T47D (cell line): ENCODE data around the gene MYCBPAP.
A peak's percentile ranks its signal among the peaks of the same experiment; 100 is the strongest.

Experiments used
- DNase-seq, 2 experiments: peaks; one replicate each; pipeline versions ENCODE4 v3.0.0 to v3.0.0-alpha.2; 2011 to 2012; ENCODE audit warnings: low read depth in 1 of 2, low spot score in 1 of 2
- JUND ChIP-seq: IDR thresholded peaks from 2 replicates; pipeline ENCODE4 v1.6.1; 2012; ENCODE audit warnings: low read depth
- in situ Hi-C: cut with HindIII; loops from 2 replicates; pipeline ENCODE4 v1.10.0; 2016; ENCODE audit warnings: low sequenced_read_pairs, low pct_unique_long_range_greater_than_20kb

Gene MYCBPAP

DNA sequence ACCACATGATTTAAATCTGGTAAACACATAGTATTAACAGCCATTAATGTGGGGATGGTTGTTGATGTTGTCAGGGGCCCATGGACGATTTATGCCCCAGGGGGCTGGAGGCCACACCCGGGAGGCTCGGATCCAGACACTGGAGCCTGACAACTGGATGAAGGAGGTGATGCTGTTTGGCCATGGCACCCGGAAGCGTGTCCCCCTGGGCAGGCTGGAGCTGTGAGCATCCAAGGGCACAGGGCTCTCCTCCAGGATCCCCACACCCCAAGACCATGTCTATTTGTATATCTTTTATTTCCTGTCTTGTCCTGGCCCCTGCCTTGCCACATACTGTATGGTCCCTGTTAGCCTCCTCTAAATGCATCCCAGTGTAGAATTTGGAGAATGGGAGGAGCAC is 25.0 kb upstream of the MYCBPAP start:
- DNase-seq: no peak
- TF ChIP-seq JUND: no peak
- in situ Hi-C loops: no loop called here

DNA sequence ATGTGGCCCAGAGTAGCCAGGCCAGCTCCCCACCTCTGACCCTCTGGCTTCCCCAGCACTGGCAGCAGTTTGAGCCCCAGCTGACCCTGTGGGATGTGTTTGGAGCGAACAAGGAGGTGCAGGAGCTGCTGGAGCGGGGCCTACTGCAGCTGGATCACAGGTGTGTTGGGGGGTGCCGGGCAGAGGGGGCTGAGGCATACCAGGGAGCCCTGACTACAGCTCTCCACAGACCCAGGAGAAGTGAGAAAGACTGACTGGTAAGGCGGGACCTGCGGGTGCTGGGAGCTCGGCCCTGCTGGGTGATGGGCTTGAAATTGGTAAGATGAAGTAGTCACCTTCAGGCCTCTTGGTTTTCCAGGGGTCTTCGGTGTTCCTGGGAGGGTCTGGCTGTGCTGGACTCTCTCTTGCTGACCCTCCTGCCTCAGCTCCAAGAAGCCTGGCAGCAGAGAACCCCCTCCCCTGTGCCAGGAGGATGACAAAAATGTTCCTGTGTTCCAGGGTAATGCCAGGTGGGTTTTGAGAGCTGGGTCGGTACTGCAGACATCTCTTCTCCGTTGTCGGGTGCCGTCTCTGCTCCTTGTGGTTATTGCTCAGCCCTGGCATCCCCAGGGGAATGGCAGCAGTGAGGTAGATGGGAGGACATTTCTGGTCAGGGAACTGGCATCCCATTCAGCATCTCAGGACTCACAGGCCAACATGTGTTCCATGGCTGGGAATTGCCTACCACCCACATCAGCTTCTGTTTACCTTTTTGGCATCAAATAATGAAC is 23.7 kb upstream of the MYCBPAP start:
- in situ Hi-C loops: no loop called here
- TF ChIP-seq JUND: no peak
- no peak for DNase-seq

DNA sequence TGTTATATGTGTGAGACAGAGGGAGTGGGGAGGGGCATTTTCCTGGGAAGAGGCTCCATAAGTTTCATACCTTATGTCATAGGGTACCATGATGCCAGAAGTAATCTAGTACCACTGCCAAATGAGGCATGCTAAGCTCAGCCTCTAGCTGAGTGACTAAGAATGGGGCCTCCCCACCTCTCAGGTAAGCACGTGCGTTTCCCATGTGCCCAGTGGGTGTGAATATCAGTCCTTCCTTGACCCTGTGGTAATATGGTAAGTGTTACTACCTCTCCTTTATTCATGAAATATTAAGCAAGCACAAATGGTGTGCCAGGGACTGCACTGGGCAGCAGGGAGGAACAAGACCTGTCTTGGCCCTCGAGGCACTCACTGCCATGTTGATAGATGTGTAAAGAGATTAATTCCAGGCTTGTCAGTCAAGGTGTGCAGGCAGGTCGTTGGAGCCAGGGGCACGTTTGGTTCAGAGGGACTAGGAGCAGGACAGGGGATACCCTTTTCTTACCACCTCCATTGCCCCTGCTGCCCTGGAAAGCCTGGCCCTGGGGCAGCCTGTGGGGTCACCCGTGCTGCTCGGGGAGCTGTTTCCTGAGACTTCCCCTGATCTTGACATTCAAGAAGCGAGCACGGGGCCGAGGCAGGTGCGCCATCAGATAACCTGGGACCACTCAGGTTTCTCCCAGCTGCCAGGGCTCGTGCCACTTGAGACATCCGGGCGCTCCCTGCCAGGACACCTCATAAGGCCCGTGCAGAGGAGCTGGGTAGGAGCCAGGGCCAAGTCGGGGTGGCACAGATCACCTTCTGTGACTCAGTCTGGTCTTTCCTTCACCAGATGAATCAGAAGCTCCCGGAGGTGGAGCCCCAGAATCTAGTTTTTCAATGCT is 20.8 kb upstream of the MYCBPAP start:
- in situ Hi-C loops: no loop called here
- peak in 1 of 2 experiments; percentile 46 for DNase-seq
- no peak for TF ChIP-seq JUND

DNA sequence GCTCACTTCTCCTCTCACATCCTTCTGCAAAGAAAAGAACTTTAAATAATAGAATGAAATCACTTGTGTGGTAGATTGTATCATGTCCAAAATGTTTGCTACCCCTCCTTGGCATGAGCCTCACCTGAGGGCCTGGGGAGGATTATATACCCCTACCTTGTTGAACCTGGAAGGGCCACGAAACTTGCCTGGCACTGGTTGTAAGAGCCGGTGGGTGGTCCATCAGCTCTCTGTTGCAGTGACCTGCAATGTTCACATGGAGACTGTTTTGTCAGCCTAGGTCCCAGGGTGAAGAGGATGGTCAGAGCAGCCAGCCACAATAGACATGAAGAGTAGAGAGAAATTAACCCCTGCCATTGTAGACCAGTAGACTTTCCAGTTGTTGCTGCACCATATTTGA is 19.4 kb upstream of the MYCBPAP start:
- no peak for DNase-seq
- in situ Hi-C loops: no loop called here
- TF ChIP-seq JUND: no peak

DNA sequence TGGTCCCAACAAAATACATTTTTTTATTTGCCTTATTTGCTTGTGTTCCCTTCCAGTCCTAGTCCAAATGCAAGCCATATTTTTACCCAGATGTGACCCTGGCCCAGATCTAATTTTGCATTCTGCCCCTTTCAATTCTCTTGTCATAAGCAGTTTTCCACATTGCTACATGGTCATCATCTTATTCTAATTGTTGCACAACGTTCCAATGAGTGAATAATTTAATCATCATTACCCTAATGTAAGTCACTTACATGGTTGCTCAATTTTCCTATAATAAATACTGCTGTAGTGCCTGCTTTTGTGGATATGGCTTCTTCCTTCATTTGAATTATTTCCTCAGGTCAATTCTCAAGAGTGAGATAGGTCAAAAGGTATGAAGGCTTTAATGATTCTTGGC is 16.7 kb upstream of the MYCBPAP start:
- no peak for TF ChIP-seq JUND
- no peak for DNase-seq
- in situ Hi-C loops: no loop called here

DNA sequence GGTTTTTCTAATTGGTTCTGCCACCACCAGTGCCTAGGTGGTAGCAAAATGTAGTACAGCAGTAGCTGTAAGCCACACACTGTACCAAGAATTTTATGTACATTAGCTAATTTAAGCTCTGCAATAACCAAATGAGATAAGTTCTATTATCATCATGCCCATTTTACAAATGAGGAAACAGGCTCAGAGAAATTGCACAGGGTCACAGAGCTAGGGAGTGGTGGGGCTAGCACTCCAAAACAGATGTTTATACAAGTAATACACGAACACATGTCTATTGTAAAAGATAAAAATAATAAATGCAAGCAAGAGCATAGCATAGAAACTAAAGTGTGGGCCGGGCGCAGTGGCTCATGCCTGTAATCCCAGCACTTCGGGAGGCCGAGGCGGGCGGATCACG is 16.0 kb upstream of the MYCBPAP start:
- in situ Hi-C loops: no loop called here
- DNase-seq: no peak

DNA sequence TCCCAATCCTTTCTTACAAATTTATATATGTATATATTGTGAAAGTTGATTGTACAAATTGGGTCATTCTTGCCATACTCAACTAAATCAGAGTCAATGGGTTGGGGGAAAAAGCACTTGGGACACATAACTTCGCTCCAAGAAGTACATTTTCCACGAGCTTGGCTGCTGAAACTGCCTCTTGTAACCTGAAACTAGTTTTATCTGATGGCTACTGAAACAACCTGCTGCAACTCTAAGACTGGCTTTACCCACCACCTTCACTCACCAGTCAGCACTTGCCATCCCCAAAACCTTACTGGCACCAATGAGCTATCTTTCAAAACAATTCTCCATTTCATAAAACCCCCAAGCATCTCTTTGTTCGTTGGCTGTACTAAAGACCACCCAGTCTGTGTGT is 14.5 kb upstream of the MYCBPAP start:
- in situ Hi-C loops: no loop called here

More for the DNA sequence above, 16.0 kb upstream of the MYCBPAP start:
- TF ChIP-seq JUND: no peak

DNA sequence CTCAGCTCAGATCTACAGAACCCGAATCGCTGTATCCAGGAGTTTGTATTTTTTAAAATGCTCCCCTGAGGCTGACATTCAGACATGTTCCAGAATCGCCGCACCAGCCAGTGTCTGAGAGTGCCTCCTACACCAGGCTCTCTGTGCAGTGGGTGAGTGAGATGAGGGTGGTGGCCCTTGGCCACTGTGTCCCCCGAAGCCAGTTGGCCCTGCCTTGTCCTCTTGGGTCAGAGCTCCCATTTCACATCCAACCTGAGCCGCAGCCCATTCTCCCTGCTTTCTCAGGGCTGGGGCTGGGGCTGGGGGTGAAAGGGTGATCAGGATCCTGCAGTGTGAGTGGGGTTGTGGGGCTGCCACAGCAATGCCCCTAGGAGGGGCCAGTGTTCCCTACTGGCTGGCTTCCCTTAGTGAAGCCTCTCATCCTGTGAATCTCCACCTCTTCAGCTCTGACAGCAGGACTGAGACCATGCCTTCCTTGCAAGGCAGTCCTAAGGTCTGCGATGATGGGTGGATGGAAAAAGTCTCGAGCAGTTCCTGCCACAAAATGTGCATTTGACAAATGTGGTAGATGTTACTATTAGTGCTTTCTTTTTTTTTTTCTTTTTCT is 12.9 kb upstream of the MYCBPAP start:
- no peak for DNase-seq
- in situ Hi-C loops: no loop called here
- no peak for TF ChIP-seq JUND

More for the DNA sequence above, 14.5 kb upstream of the MYCBPAP start:
- TF ChIP-seq JUND: no peak
- peak in 1 of 2 experiments; percentile 48 for DNase-seq

DNA sequence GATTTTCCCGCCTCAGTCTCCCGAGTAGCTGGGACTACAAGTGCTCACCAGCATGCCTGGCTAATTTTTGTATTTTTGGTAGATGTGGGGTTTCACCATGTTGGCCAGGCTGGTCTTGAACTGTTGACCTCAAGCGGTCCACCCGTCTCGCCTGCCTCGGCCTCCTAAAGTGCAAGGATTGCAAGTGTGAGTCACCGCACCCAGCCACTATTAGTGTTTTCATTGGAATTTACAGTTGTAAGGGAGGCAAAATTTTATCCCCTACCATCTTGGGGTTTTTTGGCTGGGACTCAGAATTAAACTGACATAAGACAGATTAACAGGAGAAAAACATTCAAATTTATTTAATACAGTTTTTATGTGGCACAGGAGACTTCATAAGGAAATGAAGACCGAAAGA is 12.3 kb upstream of the MYCBPAP start:
- in situ Hi-C loops: no loop called here

DNA sequence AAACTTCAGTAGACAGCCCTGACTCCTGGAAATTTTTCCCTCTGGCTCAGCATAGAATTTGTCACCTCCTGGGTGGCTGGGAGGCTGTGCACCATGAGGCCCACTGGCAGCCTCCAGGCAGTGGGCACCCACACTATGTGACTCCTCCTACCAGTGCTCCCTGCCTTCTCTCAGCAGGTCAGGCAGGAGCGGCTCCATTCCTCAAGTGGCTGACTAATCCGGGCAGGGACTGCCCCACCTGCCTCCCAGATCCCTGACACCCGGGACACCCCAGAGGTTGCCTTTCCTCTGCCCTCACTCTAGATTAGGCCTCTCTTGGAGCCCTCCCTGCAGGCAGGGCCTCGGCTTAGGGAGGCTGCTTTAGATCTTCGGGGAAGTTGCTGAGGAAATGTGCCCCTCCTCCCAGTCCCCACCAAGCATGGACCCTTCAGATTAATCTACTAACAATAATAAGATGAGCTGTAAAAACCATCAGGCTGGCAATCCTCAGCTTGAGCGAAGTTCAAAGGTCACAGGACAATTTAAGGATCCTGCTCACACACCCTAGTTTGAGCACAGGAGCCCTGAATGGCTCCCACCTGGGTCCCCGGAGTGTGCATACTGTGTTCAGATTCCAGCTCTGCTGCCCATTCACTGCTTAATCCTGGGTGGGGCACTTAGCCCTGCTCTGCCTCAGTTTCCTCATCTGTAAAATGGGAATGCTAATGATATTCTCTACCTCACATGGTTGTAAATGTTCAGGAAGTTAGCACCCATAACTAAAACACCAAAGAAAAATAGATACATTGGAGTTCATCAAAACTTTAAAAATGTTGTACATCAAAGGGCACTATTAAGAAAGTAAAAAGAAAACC is 10.0 kb upstream of the MYCBPAP start:
- no peak for TF ChIP-seq JUND
- in situ Hi-C loops: no loop called here
- peak in 1 of 2 experiments; percentile 55 for DNase-seq

More for the DNA sequence above, 12.3 kb upstream of the MYCBPAP start:
- DNase-seq: no peak
- no peak for TF ChIP-seq JUND

DNA sequence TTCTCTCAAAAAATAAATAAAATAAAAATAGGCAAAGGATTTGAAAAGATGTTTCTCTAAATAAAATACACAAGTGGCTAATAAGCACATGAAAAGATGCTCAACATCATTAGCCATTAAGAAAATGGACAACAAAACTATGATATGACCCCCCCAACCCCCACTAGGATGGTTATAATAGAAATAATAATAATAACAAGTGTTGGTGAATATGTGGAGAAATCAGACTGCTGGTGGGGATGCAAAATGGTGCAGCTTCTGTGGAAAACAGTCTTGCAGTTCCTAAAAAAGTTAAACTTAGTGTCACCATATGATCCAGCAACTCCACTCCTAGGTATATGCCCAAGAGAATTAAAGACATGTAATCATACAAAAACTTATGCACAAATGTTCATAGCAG is 9.0 kb upstream of the MYCBPAP start:
- in situ Hi-C loops: no loop called here
- DNase-seq: no peak
- no peak for TF ChIP-seq JUND

DNA sequence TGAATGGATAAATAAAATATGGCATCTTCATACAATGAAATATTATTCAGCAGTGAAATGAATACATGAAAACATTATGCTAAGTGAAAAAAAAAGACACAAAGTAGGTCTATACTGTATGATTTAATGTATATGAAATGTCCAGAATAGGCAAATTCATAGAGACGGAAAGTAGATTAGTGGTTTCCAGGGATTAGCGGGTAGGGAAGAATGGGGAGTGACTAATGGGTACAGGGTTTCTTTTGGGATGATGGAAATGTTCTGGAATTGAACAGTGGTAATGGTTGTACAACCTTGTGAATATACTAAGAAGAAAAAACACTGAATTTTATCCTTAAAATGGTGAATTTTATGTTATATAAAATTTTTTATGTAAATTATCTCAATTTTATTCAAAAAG is 8.5 kb upstream of the MYCBPAP start:
- TF ChIP-seq JUND: no peak
- no peak for DNase-seq
- in situ Hi-C loops: no loop called here
